Trophoblast cell (in vitro differentiated cells and primary cell): Measurements from ENCODE around the gene SFI1.

ENCODE experiments used
- DNase-seq, 2 donors: peaks; one replicate each; pipeline ENCODE4 v3.0.0-alpha.2; 2016
- H2AFZ ChIP-seq: 2 replicates; pipeline ENCODE4 v1.6.1; 2013; ENCODE audit warnings: low read length, moderate library complexity, mild to moderate bottlenecking; ENCODE audit not compliant: insufficient read depth, poor library complexity
- H2AK5ac ChIP-seq: 2 replicates; pipeline ENCODE4 v1.6.1; 2013; ENCODE audit warnings: mild to moderate bottlenecking, low read length
- H2BK120ac ChIP-seq: 2 replicates; pipeline ENCODE4 v1.6.1; 2013; ENCODE audit warnings: low read length, mild to moderate bottlenecking, moderate library complexity; ENCODE audit not compliant: insufficient read depth, poor library complexity
- H2BK12ac ChIP-seq: 2 replicates; pipeline ENCODE4 v1.6.1; 2013; ENCODE audit warnings: mild to moderate bottlenecking, low read length, moderate library complexity
- H2BK5ac ChIP-seq: 2 replicates; pipeline ENCODE4 v1.6.1; 2013; ENCODE audit warnings: low read length, low read depth, moderate library complexity, mild to moderate bottlenecking; ENCODE audit not compliant: poor library complexity
- H3K14ac ChIP-seq: 2 replicates; pipeline ENCODE4 v1.6.1; 2013; ENCODE audit warnings: mild to moderate bottlenecking, low read length
- H3K18ac ChIP-seq: 2 replicates; pipeline ENCODE4 v1.6.1; 2013; ENCODE audit warnings: mild to moderate bottlenecking, low read length
- H3K23ac ChIP-seq: 2 replicates; pipeline ENCODE4 v1.6.1; 2013; ENCODE audit warnings: low read length
- H3K27ac ChIP-seq: 2 replicates; pipeline ENCODE4 v1.5.1; 2013; ENCODE audit warnings: low read depth, mild to moderate bottlenecking, inconsistent platforms, low read length, moderate library complexity
- H3K27me3 ChIP-seq: 2 replicates; pipeline ENCODE4 v1.6.1; 2013; ENCODE audit warnings: inconsistent platforms, mild to moderate bottlenecking, low read length, moderate library complexity; ENCODE audit not compliant: insufficient read depth
- H3K36me3 ChIP-seq, 2 experiments: 1 replicate in 1 of 2; 2 replicates in 1 of 2; pipeline ENCODE4 v1.6.1; 2013; ENCODE audit warnings: low read length in 2 of 2, mild to moderate bottlenecking in 2 of 2, moderate library complexity in 1 of 2; ENCODE audit not compliant: insufficient read depth in 2 of 2, control insufficient read depth in 1 of 2
- H3K4ac ChIP-seq: 2 replicates; pipeline ENCODE4 v1.6.1; 2013; ENCODE audit warnings: low read depth, mild to moderate bottlenecking, low read length, moderate library complexity
- H3K4me1 ChIP-seq, 2 experiments: 1 replicate in 1 of 2; 2 replicates in 1 of 2; pipeline ENCODE4 v1.6.1; 2013; ENCODE audit warnings: low read length in 2 of 2, mild to moderate bottlenecking in 2 of 2, moderate library complexity in 1 of 2; ENCODE audit not compliant: insufficient read depth in 2 of 2, control insufficient read depth in 1 of 2
- H3K4me2 ChIP-seq: 2 replicates; pipeline ENCODE4 v1.6.1; 2013; ENCODE audit warnings: inconsistent platforms, mild to moderate bottlenecking, low read length, moderate library complexity
- H3K4me3 ChIP-seq: 2 replicates; pipeline ENCODE4 v1.5.1; 2013; ENCODE audit warnings: mild to moderate bottlenecking, low read depth, low read length, inconsistent platforms
- H3K79me1 ChIP-seq: one replicate; pipeline ENCODE4 v1.6.1; 2013; ENCODE audit warnings: low read length
- H3K79me2 ChIP-seq: 2 replicates; pipeline ENCODE4 v1.6.1; 2013; ENCODE audit warnings: low read length, mild to moderate bottlenecking; ENCODE audit not compliant: control insufficient read depth, insufficient read depth, poor library complexity
- H3K9ac ChIP-seq: 2 replicates; pipeline ENCODE4 v1.6.1; 2013; ENCODE audit warnings: mild to moderate bottlenecking, low read length
- H3K9me3 ChIP-seq: 2 replicates; pipeline ENCODE4 v1.6.1; 2013; ENCODE audit warnings: low read depth, mild to moderate bottlenecking, control low read depth, inconsistent platforms, low read length; ENCODE audit not compliant: insufficient read depth
- H4K12ac ChIP-seq: 2 replicates; pipeline ENCODE4 v1.6.1; 2013; ENCODE audit warnings: low read depth, mild to moderate bottlenecking, low read length, moderate library complexity
- H4K8ac ChIP-seq: 2 replicates; pipeline ENCODE4 v1.6.1; 2013; ENCODE audit warnings: low read depth, mild to moderate bottlenecking, low read length, moderate library complexity
- H4K91ac ChIP-seq: one replicate; pipeline ENCODE4 v1.6.1; 2013; ENCODE audit warnings: low read depth, mild to moderate bottlenecking, low read length, moderate library complexity
- WGBS: extraction: QIAGEN DNeasy Blood & Tissue Kit; methylation state at CpG from one replicate; pipeline ENCODE4 v1.1.7; 2013; ENCODE audit warnings: missing lambda C conversion rate; ENCODE audit not compliant: insufficient read length, insufficient coverage; ENCODE audit errors: extremely low coverage; 5-methylcytosine and 5-hydroxymethylcytosine counted together

The SFI1 gene

GRCh38 chr22:31474743-31475142, 21.6 kb upstream of the SFI1 start:
- H3K4me1 ChIP-seq = no peaks in the 10 kb centered on the region
- no peak overlapping the region for H4K12ac ChIP-seq
- no peak overlapping the region for H3K9ac ChIP-seq
- H3K79me2 ChIP-seq = no peaks in the 10 kb centered on the region
- no peak overlapping the region for H2BK12ac ChIP-seq
- H2BK120ac ChIP-seq = no peak overlapping the region
- H2BK5ac ChIP-seq = no peak overlapping the region
- no peak overlapping the region for H3K4me3 ChIP-seq
- H3K14ac ChIP-seq = no peak overlapping the region
- no peak overlapping the region for H3K27ac ChIP-seq
- H2AFZ ChIP-seq = no peak overlapping the region
- no peak for DNase-seq
- H3K4me2 ChIP-seq = no peak overlapping the region
- H3K79me1 ChIP-seq = no peaks in the 10 kb centered on the region
- H2AK5ac ChIP-seq = no peak overlapping the region
- H3K4ac ChIP-seq = no peak overlapping the region
- no peak overlapping the region for H4K91ac ChIP-seq
- no peak overlapping the region for H3K23ac ChIP-seq
- H3K27me3 ChIP-seq = no peaks in the 10 kb centered on the region
- no peak overlapping the region for H3K18ac ChIP-seq
- WGBS = no CpG with 5 or more reads among the region's 2 CpGs
- H3K9me3 ChIP-seq = no peaks in the 10 kb centered on the region
- peaks cover 16 to 20% of the 10 kb centered on the region in 2 experiments for H3K36me3 ChIP-seq
- H4K8ac ChIP-seq = no peak overlapping the region

DNA sequence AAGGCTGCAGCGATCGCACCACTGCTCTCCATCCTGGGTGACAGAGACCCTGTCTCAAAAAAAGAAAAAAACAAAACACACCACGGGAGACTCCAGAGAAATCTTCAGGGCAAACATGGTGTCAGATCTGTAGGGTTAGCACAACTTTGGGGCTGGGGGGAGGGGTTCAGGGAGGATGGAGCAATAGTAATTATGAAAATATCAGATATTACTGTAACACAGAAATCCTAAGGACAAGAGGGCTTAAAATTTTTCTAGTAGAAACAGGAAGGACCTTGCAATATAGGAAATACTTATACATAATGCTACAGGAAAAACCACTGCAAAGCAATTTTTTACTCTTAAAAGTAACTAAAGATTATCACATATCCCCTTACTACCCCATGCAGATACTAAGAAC, 20.5 kb upstream of the SFI1 start:
- DNase-seq = no peak
- Histone ChIP-seq H3K36me3 (peaks cover 20 to 22% of the 10 kb centered on the region in 2 experiments), H3K79me1 (no peaks in the 10 kb centered on the region), H3K18ac (no peak overlapping the region), H3K9me3 (no peaks in the 10 kb centered on the region), H2BK12ac (no peak overlapping the region), H3K14ac (no peak overlapping the region), H4K8ac (no peak overlapping the region), H3K27ac (no peak overlapping the region), H2BK120ac (no peak overlapping the region), H3K27me3 (no peaks in the 10 kb centered on the region), H3K4me1 (no peaks in the 10 kb centered on the region), H2BK5ac (no peak overlapping the region), H3K4me3 (no peak overlapping the region), H3K4me2 (no peak overlapping the region), H4K12ac (no peak overlapping the region), H3K23ac (no peak overlapping the region), H3K9ac (no peak overlapping the region), H3K4ac (no peak overlapping the region), H2AFZ (no peak overlapping the region), H2AK5ac (no peak overlapping the region), H4K91ac (no peak overlapping the region), H3K79me2 (no peaks in the 10 kb centered on the region)
- no CpG with 5 or more reads among the region's 3 CpGs for WGBS

DNA sequence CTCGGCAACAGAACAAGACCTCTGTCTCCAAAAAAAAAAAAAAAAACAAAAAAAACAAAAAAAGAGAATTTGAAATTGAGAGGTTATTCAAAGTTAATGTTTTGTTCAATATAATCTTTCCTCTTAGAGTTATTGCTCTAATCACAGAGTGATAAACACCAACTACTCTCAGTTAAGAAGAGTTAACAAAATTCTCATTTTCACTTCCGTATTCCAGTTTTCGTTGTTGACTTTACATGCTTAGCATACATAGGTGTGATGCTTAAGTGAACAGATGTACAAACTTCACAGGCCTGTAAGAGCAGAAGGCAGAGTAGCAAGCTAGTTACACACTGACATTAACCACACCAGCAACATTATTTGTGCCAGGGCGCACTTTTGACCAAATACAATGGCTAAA, 19.0 kb upstream of the SFI1 start:
- H3K23ac ChIP-seq = no peak overlapping the region
- H3K36me3 ChIP-seq = peaks cover 23 to 31% of the 10 kb centered on the region in 2 experiments
- WGBS = no CpG with 5 or more reads among the region's 4 CpGs
- no peak overlapping the region for H3K4me2 ChIP-seq
- H3K79me2 ChIP-seq = no peaks in the 10 kb centered on the region
- DNase-seq = no peak
- no peak overlapping the region for H4K91ac ChIP-seq
- no peak overlapping the region for H3K18ac ChIP-seq
- H2AK5ac ChIP-seq = no peak overlapping the region
- no peaks in the 10 kb centered on the region for H3K4me1 ChIP-seq
- no peak overlapping the region for H3K27ac ChIP-seq
- H4K12ac ChIP-seq = no peak overlapping the region
- H2BK5ac ChIP-seq = no peak overlapping the region
- H3K14ac ChIP-seq = no peak overlapping the region
- no peak overlapping the region for H3K4me3 ChIP-seq
- no peaks in the 10 kb centered on the region for H3K9me3 ChIP-seq
- H2BK12ac ChIP-seq = no peak overlapping the region
- H3K4ac ChIP-seq = no peak overlapping the region
- H3K27me3 ChIP-seq = no peaks in the 10 kb centered on the region
- H2BK120ac ChIP-seq = no peak overlapping the region
- no peak overlapping the region for H3K9ac ChIP-seq
- no peak overlapping the region for H2AFZ ChIP-seq
- no peak overlapping the region for H4K8ac ChIP-seq
- no peaks in the 10 kb centered on the region for H3K79me1 ChIP-seq

GRCh38 chr22:31481129-31481528, 15.2 kb upstream of the SFI1 start:
- no peak overlapping the region for H2AK5ac ChIP-seq
- no peak overlapping the region for H3K4me3 ChIP-seq
- WGBS = no CpG with 5 or more reads among the region's 3 CpGs

More at GRCh38 chr22:31481129-31481528, 15.2 kb upstream of the SFI1 start:
- DNase-seq = no peak
- peaks cover 38 to 42% of the 10 kb centered on the region in 2 experiments for H3K36me3 ChIP-seq
- H3K23ac ChIP-seq = no peak overlapping the region
- no peak overlapping the region for H3K4ac ChIP-seq
- no peaks in the 10 kb centered on the region for H3K9me3 ChIP-seq
- H3K14ac ChIP-seq = no peak overlapping the region
- no peak overlapping the region for H2AFZ ChIP-seq
- H2BK120ac ChIP-seq = no peak overlapping the region
- no peak overlapping the region for H3K9ac ChIP-seq
- no peak overlapping the region for H2BK5ac ChIP-seq
- H4K91ac ChIP-seq = no peak overlapping the region
- H3K79me2 ChIP-seq = no peaks in the 10 kb centered on the region
- H2BK12ac ChIP-seq = no peak overlapping the region
- H3K79me1 ChIP-seq = no peaks in the 10 kb centered on the region
- H3K4me2 ChIP-seq = no peak overlapping the region
- no peak overlapping the region for H3K18ac ChIP-seq
- no peak overlapping the region for H4K12ac ChIP-seq
- no peaks in the 10 kb centered on the region for H3K27me3 ChIP-seq
- no peaks in the 10 kb centered on the region for H3K4me1 ChIP-seq
- H3K27ac ChIP-seq = no peak overlapping the region
- H4K8ac ChIP-seq = no peak overlapping the region
